Type B pancreatic cell (in vitro differentiated cells): ENCODE results near the gene SNAPC2. TPM values are rescaled to one million over a fixed set of nuclear protein-coding genes. Genes with fewer than 3 reads are reported as not detected.

Experiments
- DNase-seq: peaks from one replicate; pipeline ENCODE4 v3.0.0; 2021; ENCODE audit warnings: mixed read lengths; ENCODE audit not compliant: unreplicated experiment; ENCODE audit errors: extremely low spot score
- H3K27ac Mint-ChIP-seq: 2 replicates; pipeline ENCODE4 v1.8.0; 2021; ENCODE audit warnings: mild to moderate bottlenecking, mixed read lengths
- H3K27me3 Mint-ChIP-seq: 2 replicates; pipeline ENCODE4 v1.8.0; 2021; ENCODE audit warnings: mixed read lengths
- H3K36me3 Mint-ChIP-seq: 2 replicates; pipeline ENCODE4 v1.8.0; 2021; ENCODE audit warnings: mixed read lengths
- H3K4me1 Mint-ChIP-seq: one replicate; pipeline ENCODE4 v1.8.0; 2021; ENCODE audit warnings: mixed read lengths; ENCODE audit not compliant: unreplicated experiment
- H3K4me3 Mint-ChIP-seq: 2 replicates; pipeline ENCODE4 v1.8.0; 2021; ENCODE audit warnings: mild to moderate bottlenecking, mixed read lengths
- H3K9me3 Mint-ChIP-seq: 2 replicates; pipeline ENCODE4 v1.8.0; 2021; ENCODE audit warnings: mixed read lengths
- CTCF ChIP-seq: fragments of 200-600 bp; sonication (generic); conservative IDR thresholded peaks from 2 replicates; pipeline ENCODE4 v1.5.0; 2021; ENCODE audit warnings: antibody characterized with exemption, mild to moderate bottlenecking
- total RNA-seq: library from RNA; stranded (reverse); gene quantifications from 2 replicates; pipeline ENCODE4 v1.2.1, GENCODE V29; 2021; ENCODE audit warnings: low replicate concordance

The SNAPC2 gene
- total RNA-seq, 1 donor from 2014 or later: 15.0 TPM

- H3K4me3 Mint-ChIP-seq: no peak overlapping the region
- H3K9me3 Mint-ChIP-seq: no peaks in the 10 kb centered on the region
- no peak overlapping the region for H3K27ac Mint-ChIP-seq
- no peak for DNase-seq
- no peak for TF ChIP-seq CTCF
- peaks cover 14% of the 10 kb centered on the region for H3K36me3 Mint-ChIP-seq
- no peaks in the 10 kb centered on the region for H3K27me3 Mint-ChIP-seq
- H3K4me1 Mint-ChIP-seq: peaks cover 6% of the 10 kb centered on the region
These were observed 48.1 kb downstream of the SNAPC2 start for GRCh38 chr19:7968008-7968795.

GRCh38 chr19:7968796-7969554 lies 48.8 kb downstream of the SNAPC2 start:
- no peak overlapping the region for H3K27ac Mint-ChIP-seq
- H3K4me3 Mint-ChIP-seq: no peak overlapping the region
- DNase-seq: no peak
- peaks cover 18% of the 10 kb centered on the region for H3K36me3 Mint-ChIP-seq
- TF ChIP-seq CTCF: no peak
- peaks cover 6% of the 10 kb centered on the region for H3K4me1 Mint-ChIP-seq
- H3K27me3 Mint-ChIP-seq: no peaks in the 10 kb centered on the region
- no peaks in the 10 kb centered on the region for H3K9me3 Mint-ChIP-seq

- Mint-ChIP-seq H3K27me3 (no peaks in the 10 kb centered on the region), H3K9me3 (no peaks in the 10 kb centered on the region), H3K27ac (peak overlapping the region; percentile 70), H3K36me3 (peaks cover 19% of the 10 kb centered on the region), H3K4me1 (peaks cover 6% of the 10 kb centered on the region), H3K4me3 (no peak overlapping the region)
- no peak for TF ChIP-seq CTCF
- no peak for DNase-seq
These were observed 49.4 kb downstream of the SNAPC2 start for GRCh38 chr19:7969555-7969939.

- DNase-seq: no peak
- peak; percentile 88 for TF ChIP-seq CTCF
- Mint-ChIP-seq H3K27ac (peak overlapping the region; percentile 41), H3K4me1 (no peaks in the 10 kb centered on the region), H3K36me3 (peaks cover 13% of the 10 kb centered on the region), H3K27me3 (no peaks in the 10 kb centered on the region), H3K9me3 (no peaks in the 10 kb centered on the region), H3K4me3 (no peak overlapping the region)
These were observed 50.7 kb downstream of the SNAPC2 start for GRCh38 chr19:7970716-7971448.

DNA sequence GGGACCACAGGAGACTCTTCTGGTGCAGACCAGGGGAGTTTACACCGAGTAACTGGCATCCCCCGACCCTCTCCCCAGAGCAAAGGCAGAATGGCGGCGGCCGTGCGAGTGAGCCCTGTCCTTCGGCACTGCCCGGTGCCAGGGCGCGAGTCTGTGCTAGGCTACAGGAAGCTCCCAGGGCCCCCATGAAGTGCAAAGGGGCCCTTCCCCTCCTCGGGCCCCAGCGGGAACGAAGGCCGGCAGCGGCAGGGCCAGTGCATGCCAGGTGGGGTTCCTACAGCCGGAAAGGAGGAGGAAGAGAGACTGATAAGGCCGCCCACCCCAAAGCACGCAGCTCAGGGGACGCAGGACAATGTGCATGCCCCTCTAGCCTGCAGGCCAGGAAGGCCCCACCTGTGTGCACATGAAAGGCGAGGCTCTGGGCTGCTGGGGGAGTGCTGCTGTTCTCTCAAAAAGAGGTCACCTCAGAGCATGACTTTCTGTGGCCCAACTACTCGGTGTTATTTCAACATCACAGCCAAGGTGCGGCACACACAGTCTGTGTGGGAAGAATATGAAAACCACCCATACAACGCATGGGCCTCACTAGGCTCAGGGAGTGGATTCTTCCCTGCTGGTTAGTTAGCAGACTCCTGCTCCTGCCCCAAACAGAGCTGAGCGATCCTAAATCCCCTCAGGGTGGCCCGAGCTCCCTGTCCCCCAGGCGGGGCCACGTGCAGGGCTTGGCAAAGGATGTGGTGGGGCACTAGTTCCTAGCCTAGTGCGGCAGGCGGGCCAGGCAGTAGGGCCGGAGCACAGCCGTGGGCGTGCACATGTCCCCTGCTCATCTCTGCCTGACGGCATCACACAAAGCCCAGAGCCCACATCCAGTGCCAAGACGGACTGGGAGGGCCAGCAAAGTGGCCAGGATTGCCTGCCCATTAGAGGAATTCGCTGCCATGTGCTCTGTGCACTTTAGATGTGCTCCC lies 51.7 kb downstream of the SNAPC2 start:
- no peak for DNase-seq
- H3K4me1 Mint-ChIP-seq: no peaks in the 10 kb centered on the region
- H3K4me3 Mint-ChIP-seq: no peak overlapping the region
- no peak overlapping the region for H3K27ac Mint-ChIP-seq
- H3K9me3 Mint-ChIP-seq: no peaks in the 10 kb centered on the region
- H3K36me3 Mint-ChIP-seq: peaks cover 8% of the 10 kb centered on the region
- TF ChIP-seq CTCF: no peak
- no peaks in the 10 kb centered on the region for H3K27me3 Mint-ChIP-seq
